ENCODE data around the gene TMEM167A. TPM values are rescaled to one million over a fixed set of nuclear protein-coding genes. Genes with fewer than 3 reads are reported as not detected.

TMEM167A gene
- polyA plus RNA-seq, 3 donors, result 50.3 to 337 (median 288) TPM

GRCh38 chr5:83022334-83022733, 54.9 kb downstream of the TMEM167A start:
- Mint-ChIP-seq H3K4me1 (peaks cover 7% of the 10 kb centered on the region), H3K36me3 (peaks cover 0 to 7% of the 10 kb centered on the region in 2 donors), H3K4me3 (no peak overlapping the region), H3K9me3 (peaks cover 1 to 9% (median 4%) of the 10 kb centered on the region in 7 donors), H3K27me3 (ENCODE audit: low read depth in 3 of 3) (peaks cover 1 to 2% (median 1%) of the 10 kb centered on the region in 3 donors), H3K27ac (no peak overlapping the region)
- peaks cover 3 to 5% of the 10 kb centered on the region in 2 donors for H3K4me1 ChIP-seq (ENCODE audit: control insufficient read depth in 1 of 2, insufficient read depth in 2 of 2, low read length in 2 of 2)
- H3K27ac ChIP-seq (ENCODE audit: low read depth in 1 of 2, low read length in 2 of 2), result no peak overlapping the region
- no peaks in the 10 kb centered on the region for H3K36me3 ChIP-seq (replicated peaks in 1 of 2; ENCODE audit: control insufficient read depth in 1 of 2, insufficient read depth in 2 of 2, low read length in 2 of 2)
- no peaks in the 10 kb centered on the region for H4K20me1 ChIP-seq (ENCODE audit: insufficient read depth, low read length)
- intact Hi-C loops (cut with micrococcal nuclease), result no loop called here
- H3K9me3 ChIP-seq (replicated peaks in 1 of 2; ENCODE audit: control insufficient read depth in 1 of 2, insufficient read depth in 1 of 2, low read length in 2 of 2), result no peaks in the 10 kb centered on the region
- H3K79me2 ChIP-seq (ENCODE audit: insufficient read depth, low read length), result no peaks in the 10 kb centered on the region
- no peaks in the 10 kb centered on the region for H3K27me3 ChIP-seq (ENCODE audit: control insufficient read depth in 2 of 2, insufficient read depth in 2 of 2, low read length in 2 of 2)
- WGBS (ENCODE audit: insufficient coverage), result no CpG with 5 or more reads among the region's 4 CpGs
- H3K4me3 ChIP-seq (replicated peaks in 1 of 3; ENCODE audit: low read depth in 2 of 3, low read length in 3 of 3), result no peak overlapping the region
- H3K9ac ChIP-seq (ENCODE audit: insufficient read depth, low read length, poor library complexity, severe bottlenecking), result no peak overlapping the region
- DNase-seq, result no peak
- TF ChIP-seq CTCF (IDR thresholded peaks at IDR 0.05), result no peak
- H2AFZ ChIP-seq (ENCODE audit: insufficient read depth, low read depth, low read length, poor library complexity, severe bottlenecking), result no peak overlapping the region
- no peak overlapping the region for H3K4me2 ChIP-seq (replicated peaks; ENCODE audit: extremely low read depth, low read length, poor library complexity, severe bottlenecking)

- TF ChIP-seq CTCF (IDR thresholded peaks at IDR 0.05), result no peak
- Mint-ChIP-seq H3K36me3 (no peaks in the 10 kb centered on the region), H3K27me3 (ENCODE audit: low read depth in 3 of 3) (peaks cover 0 to 3% (median 1%) of the 10 kb centered on the region in 3 donors), H3K4me1 (peaks cover 10% of the 10 kb centered on the region), H3K9me3 (peaks cover 0 to 11% (median 7%) of the 10 kb centered on the region in 7 donors), H3K27ac (no peak overlapping the region), H3K4me3 (no peak overlapping the region)
- H3K36me3 ChIP-seq (replicated peaks in 1 of 2; ENCODE audit: control insufficient read depth in 1 of 2, insufficient read depth in 2 of 2, low read length in 2 of 2), result no peaks in the 10 kb centered on the region
- intact Hi-C loops (cut with micrococcal nuclease), result no loop called here
- no peaks in the 10 kb centered on the region for H3K79me2 ChIP-seq (ENCODE audit: insufficient read depth, low read length)
- DNase-seq, result no peak
- no peak overlapping the region for H3K4me3 ChIP-seq (replicated peaks in 1 of 3; ENCODE audit: low read depth in 2 of 3, low read length in 3 of 3)
- H3K9ac ChIP-seq (ENCODE audit: insufficient read depth, low read length, poor library complexity, severe bottlenecking), result no peak overlapping the region
- WGBS (ENCODE audit: insufficient coverage), result no CpG with 5 or more reads among the region's 2 CpGs
- no peak overlapping the region for H3K27ac ChIP-seq (ENCODE audit: low read depth in 1 of 2, low read length in 2 of 2)
- H3K27me3 ChIP-seq (ENCODE audit: control insufficient read depth in 2 of 2, insufficient read depth in 2 of 2, low read length in 2 of 2), result no peaks in the 10 kb centered on the region
- H3K4me2 ChIP-seq (replicated peaks; ENCODE audit: extremely low read depth, low read length, poor library complexity, severe bottlenecking), result no peak overlapping the region
- H2AFZ ChIP-seq (ENCODE audit: insufficient read depth, low read depth, low read length, poor library complexity, severe bottlenecking), result no peak overlapping the region
- no peaks in the 10 kb centered on the region for H4K20me1 ChIP-seq (ENCODE audit: insufficient read depth, low read length)
- no peaks in the 10 kb centered on the region for H3K9me3 ChIP-seq (replicated peaks in 1 of 2; ENCODE audit: control insufficient read depth in 1 of 2, insufficient read depth in 1 of 2, low read length in 2 of 2)
- H3K4me1 ChIP-seq (ENCODE audit: control insufficient read depth in 1 of 2, insufficient read depth in 2 of 2, low read length in 2 of 2), result peaks cover 0 to 4% of the 10 kb centered on the region in 2 donors
Observed at GRCh38 chr5:83015676-83016075, 61.5 kb downstream of the TMEM167A start.

Measured in CD14-positive monocyte (primary cell).